GM19395 (cell line): ENCODE data around the gene RPS6KA2.
"Not testable (repeated sequence)": the region's sequence is repeated elsewhere in the genome, so short reads cannot be mapped to it uniquely, and the experiment has no call there.

ENCODE experiments used
- ATAC-seq: cut with Tn5 transposase; IDR thresholded peaks from one replicate; pipeline ENCODE4 v1.9.1; 2021; ENCODE audit warnings: mild to moderate bottlenecking, moderate library complexity; ENCODE audit not compliant: unreplicated experiment

Gene RPS6KA2

DNA sequence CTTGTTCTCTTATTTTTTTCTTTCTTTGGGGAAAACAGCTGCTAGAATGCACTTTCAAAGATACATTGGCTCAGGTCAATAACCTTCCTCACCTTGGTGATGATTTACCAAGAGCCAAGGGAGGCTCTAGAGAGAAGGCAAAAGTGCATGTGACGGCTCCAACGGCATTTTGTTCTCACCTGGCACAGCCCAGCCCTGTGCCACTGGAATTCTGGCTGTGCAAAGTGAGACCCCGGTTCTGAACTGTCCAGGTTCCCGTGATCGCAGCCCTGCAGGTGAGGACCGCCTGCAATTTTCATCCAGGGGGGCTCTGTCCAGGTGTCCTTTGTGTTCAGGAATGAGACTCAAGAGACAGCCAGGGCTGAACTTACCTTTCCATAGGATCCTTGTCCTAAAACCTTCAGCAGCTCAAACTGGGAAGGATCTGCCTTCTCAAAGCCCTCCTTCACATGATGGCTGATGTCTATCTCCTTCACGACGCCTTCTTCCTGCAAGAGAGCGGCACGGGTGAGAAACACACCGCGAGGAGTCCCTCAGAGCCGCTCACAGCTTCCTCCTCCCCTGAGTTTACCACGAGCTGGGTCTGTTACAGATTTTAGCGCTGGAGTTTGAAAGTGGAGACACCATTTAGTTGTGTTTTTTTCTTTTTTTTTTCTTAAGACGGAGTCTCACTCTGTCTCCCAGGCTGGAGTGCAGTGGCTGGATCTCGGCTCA, 88.6 kb downstream of the RPS6KA2 start:
- no peak for ATAC-seq

DNA sequence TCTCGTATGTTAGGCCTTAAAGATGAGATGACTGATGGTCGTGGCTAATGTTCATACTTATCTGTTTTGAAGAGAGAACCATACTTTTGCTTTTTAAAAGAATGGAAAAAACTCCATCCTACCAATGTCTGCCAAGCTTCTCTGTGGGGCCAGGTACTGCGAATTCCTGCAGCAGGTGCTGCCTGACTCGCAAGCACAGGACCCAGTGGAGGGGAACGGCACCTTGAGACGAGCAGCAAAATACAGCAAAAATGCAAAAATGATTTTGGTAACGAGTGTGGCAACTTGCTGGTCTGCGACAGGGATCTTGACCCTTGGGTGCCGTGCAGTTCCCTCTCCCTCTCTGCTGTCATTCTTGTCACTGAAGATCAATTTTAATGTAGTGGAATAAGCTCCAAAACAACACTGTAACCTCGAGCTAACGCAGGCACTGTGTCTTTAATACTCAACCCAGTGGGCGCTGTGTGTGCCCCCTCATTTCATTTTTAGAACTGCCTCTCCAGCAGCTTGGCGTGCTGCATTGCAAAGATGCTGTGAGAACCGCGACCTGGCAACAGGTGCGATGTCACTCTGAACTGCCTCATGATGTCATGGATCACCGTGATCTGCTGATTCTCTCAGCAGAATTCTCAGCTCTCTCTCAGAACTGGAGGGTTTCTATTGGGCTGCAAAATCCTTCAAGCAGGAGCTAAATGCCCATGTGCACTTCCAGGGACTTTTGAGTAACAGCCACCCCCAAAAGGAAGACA, 92.2 kb downstream of the RPS6KA2 start:
- no peak for ATAC-seq

DNA sequence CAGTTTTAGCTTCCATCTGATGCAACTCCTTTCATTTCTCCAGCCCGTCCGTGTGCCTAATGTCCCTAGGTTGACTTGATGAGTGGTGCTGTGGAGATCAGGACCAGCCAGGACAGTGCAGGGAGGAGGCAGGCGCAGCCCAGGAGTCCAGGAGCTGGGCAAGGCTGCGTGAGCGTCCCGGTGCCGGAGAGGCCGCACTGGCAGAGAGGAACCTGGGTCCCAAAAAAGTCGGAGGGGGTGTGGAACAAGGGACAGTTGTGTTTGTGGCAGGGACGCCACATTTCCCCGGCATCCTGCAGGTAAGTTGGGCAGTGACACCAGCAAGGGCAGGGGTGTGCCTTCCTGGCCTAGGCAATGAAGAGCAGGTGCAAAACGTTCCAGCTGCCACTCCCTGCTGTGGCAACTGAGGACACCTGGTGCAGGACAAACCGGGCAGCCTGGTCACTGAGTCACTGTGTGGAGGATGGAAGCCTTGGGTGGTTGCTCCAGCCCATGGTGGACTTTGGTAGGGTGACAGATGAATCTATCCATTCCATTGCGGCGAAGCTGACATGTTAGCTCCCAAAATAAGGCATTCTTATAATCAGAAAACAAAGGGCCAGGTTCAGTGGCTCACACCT, 93.7 kb downstream of the RPS6KA2 start:
- ATAC-seq, result no peak

DNA sequence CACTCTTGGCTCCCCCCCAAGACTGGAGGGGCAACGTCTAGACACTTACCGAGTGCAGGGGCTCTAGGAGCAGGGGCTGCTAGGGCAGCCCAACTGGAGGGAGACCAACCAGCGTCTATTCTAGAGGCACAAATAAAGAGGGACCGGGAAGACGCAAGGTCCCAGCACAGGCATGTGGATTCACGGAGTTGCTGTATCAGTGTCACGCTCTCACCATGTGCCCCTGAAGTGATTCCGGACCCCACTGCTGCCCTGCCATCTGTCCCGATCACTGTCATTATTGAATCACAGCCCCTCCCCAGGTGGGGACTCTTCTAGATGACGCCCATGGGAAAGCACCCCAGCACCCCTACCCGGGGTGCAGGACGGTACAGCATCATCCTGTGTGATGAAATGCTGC, 94.7 kb downstream of the RPS6KA2 start:
- ATAC-seq, result no peak

GRCh38 chr6:166530211-166531095, 96.6 kb downstream of the RPS6KA2 start:
- no peak for ATAC-seq

GRCh38 chr6:166529586-166529985, 97.5 kb downstream of the RPS6KA2 start:
- ATAC-seq, result no peak

DNA sequence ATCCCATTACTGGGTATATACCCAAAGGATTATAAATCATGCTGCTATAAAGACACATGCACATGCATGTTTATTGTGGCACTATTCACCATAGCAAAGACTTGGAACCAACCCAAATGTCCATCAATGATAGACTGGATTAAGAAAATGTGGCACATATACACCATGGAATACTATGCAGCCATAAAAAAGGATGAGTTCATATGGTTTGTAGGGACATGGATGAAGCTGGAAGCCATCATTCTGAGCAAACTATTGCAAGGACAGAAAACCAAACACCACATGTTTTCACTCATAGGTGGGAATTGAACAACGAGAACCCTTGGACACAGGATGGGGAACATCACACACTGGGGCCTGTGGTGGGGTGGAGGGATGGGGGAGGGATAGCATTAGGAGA, 98.0 kb downstream of the RPS6KA2 start:
- ATAC-seq, result not testable (repeated sequence)

GRCh38 chr6:166527849-166528248, 99.2 kb downstream of the RPS6KA2 start:
- no peak for ATAC-seq

GRCh38 chr6:166526937-166527336, 100.1 kb downstream of the RPS6KA2 start:
- no peak for ATAC-seq

DNA sequence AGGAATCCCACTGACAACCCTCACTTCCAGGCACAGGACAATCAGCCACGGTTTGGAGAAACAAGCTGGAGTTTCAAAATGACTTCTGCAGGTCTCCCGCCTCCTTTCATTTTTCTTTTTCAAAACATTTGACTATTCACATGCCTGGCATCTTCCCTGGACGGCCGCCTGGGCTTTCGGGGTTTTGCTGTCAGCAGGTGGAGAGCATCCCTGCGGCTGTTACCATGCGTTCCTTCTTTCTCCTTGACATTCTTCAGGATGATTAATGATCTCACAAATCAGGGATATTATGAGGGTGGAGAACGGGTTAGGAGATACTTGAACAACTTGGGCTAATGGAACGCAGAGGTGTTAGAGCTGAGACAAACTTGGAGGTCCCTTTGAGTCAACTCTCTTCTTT, 101.5 kb downstream of the RPS6KA2 start:
- no peak for ATAC-seq

DNA sequence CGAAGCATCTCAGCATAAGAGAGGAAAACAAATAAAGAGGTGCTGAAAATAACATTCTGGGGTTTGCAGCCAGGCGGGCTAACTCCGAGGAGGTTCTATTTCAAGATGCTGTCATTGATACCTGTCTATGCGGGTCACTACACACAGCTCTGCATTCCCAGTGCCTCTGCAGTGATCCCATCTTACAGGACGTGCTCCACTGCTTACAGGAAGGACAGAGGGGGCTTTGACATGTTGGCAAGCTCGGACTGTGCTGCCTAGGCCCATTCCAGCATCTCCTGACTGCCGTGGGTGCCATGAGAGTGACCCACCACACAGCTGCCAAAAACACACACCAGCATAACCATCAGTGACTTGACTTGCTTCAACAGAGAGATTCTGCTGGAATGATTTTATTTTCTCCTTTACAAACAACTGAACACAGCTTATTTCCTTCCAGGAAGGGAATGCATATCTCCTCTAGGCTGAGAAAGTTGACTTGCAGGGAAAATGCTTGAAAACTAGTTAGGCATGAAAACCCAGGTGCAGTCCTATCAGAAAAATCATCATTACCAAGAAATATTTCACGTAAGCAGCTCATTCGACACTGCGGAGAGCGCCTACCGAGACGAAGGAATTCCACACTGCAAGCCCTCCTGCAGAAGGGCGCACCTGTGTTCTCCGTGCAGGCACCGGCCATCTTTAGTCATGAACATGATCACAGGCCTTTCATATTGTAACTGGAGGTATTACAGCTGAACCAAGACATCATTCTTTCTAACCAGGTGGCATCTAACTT, 103.1 kb downstream of the RPS6KA2 start:
- ATAC-seq, result no peak

- ATAC-seq, result no peak
Measured at GRCh38 chr6:166520905-166521834, 105.9 kb downstream of the RPS6KA2 start.

DNA sequence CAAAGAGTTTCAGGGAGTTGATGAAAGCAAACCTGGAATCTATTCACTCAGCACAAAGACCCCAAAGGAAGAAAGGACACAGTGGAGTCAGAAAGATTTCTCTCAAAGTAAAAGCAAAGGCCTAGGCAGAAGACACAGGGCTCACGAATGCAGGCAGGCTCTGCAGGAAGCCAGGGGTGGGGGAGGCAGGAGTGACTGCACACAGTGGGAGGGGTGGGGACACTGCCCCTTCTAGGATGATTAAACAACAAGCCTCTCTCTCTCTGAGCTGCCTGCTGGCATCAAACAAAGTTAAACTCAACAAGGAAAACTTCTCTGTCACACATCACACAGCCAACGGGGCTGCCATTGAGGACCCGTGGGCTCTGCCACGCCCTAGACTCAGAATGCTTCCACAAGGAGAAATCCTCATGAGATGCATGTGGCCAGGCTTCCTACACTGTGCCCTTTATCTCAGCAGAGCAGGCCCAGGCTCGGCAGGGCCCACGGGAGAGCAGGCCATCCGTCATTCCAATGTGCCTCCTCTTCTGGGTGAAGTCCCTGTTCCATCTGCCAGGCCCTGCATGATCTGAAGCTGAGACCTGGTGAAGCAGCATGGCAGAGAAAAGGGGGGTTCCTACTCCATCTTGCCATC, 110.7 kb downstream of the RPS6KA2 start:
- ATAC-seq, result no peak

DNA sequence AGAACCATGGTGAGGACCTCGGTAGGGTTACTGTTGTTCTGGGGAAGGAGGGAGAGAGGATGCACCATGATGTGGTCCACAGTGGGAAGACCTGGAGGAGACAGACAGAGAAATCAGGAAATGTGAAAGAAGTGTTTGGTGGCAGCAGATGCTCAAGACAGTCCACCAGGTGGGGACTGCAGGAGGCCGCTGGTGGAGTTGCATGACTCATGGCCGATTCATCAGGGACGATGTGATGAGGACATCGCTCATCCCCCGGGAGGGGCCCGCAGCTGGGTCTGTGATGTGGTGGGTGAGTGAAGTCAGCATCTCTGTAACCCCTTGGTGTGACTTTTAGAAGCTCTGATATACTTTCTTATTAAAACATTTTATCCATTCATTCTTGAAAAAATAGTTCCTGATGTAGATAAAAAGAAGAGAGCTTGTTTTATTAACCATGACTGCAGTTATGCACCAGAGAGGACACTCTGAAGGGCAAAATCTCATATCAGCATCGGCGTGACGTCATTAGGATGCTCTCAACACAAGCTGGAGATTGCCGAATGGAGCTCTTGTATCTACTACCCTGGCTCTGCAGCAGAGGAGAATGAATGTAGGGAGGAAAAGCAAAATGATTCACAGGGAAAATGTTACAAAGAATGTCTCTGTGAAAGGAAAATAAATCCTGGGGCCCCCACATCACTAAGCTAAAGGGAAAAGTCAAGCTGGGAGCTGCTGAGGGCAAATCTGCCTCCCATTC, 111.8 kb downstream of the RPS6KA2 start:
- ATAC-seq, result no peak

GRCh38 chr6:166514196-166514595, 112.9 kb downstream of the RPS6KA2 start:
- no peak for ATAC-seq

- peak; percentile 94 for ATAC-seq
Measured at GRCh38 chr6:166512567-166512966, 114.5 kb downstream of the RPS6KA2 start.

DNA sequence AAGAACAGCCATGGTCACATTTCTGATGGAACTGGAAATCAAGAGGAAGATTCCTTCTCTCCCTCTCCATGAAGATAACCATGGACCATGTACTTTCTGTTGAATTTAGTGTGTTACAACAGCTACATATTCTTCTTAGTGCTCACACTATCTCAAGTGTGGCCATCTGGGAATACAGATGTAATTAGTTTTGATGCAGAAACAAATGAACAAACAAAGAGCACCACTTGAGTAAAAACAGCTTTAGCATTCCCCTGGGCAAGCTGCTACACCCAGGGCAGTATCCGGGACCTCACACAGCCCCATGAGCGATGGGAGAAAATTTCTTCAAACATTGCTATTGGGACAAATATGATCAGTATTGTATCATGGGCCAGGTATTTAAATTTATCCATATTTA, 115.7 kb downstream of the RPS6KA2 start:
- no peak for ATAC-seq

- no peak for ATAC-seq
Measured at GRCh38 chr6:166509193-166509592, 117.9 kb downstream of the RPS6KA2 start.
